Kidney (tissue), 14 donors: ENCODE measurements around the gene PLAU. TPM values are rescaled to one million over a fixed set of nuclear protein-coding genes. Genes with fewer than 3 reads are reported as not detected.

Experiments used
- DNase-seq, 5 donors: peaks; one replicate each; pipeline ENCODE4 v3.0.0-alpha.2; 2013 to 2020
- FAIRE-seq: peaks from 2 replicates; lab custom pipeline; 2012; peaks lifted over from hg19 to GRCh38; lab: Jason Lieb, UNC
- H3K27ac ChIP-seq, 2 donors: one replicate each; pipeline ENCODE4 v1.7.0; 2013; ENCODE audit warnings: low read depth in 2 of 2, low read length in 2 of 2, inconsistent platforms in 1 of 2
- H3K27me3 ChIP-seq: one replicate; pipeline ENCODE4 v1.7.1; 2013; ENCODE audit warnings: low read length, inconsistent platforms; ENCODE audit not compliant: control insufficient read depth, insufficient read depth
- H3K36me3 ChIP-seq, 3 donors: one replicate each; pipeline versions ENCODE4 v1.7.0 to v1.7.1; 2013; ENCODE audit warnings: low read length in 3 of 3, control low read depth in 1 of 3, inconsistent platforms in 1 of 3; ENCODE audit not compliant: insufficient read depth in 3 of 3, control insufficient read depth in 2 of 3
- H3K4me1 ChIP-seq, 3 donors: one replicate each; pipeline versions ENCODE4 v1.7.0 to v1.7.1; 2013; ENCODE audit warnings: low read length in 3 of 3, inconsistent platforms in 1 of 3, low read depth in 1 of 3; ENCODE audit not compliant: control insufficient read depth in 2 of 3, insufficient read depth in 2 of 3
- H3K4me3 ChIP-seq, 3 donors: one replicate each; pipeline versions ENCODE4 v1.7.0 to v1.8.1; 2013; ENCODE audit warnings: low read length in 3 of 3, control low read depth in 1 of 3, inconsistent platforms in 1 of 3
- H3K9ac ChIP-seq, 3 donors: one replicate each; pipeline versions ENCODE4 v1.7.0 to v1.7.1; 2013; ENCODE audit warnings: low read length in 3 of 3, control low read depth in 1 of 3, inconsistent platforms in 1 of 3
- H3K9me3 ChIP-seq, 3 donors: one replicate each; pipeline versions ENCODE4 v1.7.0 to v1.7.1; 2013; ENCODE audit warnings: low read length in 3 of 3, control low read depth in 1 of 3, inconsistent platforms in 1 of 3; ENCODE audit not compliant: control insufficient read depth in 2 of 3, insufficient read depth in 1 of 3
- intact Hi-C: fragments of 100-400 bp; cut with DNase I; formaldehyde crosslinking; loops from one replicate; pipeline ENCODE4 v1.11.1; 2022
- polyA plus RNA-seq: library from polyadenylated mRNA; stranded (reverse); fragments of 350-450 nt; fragmentation: Illumina TruSeq; extraction: RNeasy Lipid Tissue Mini Kit (QIAGEN cat#74804); gene quantifications from one replicate; pipeline ENCODE4 v1.2.3, GENCODE V29; 2014; ENCODE audit warnings: low read depth, low replicate concordance; ENCODE audit not compliant: insufficient read depth
- total RNA-seq: library from RNA; stranded (reverse); fragmentation: NEBNext Ultra II Directional; extraction: Animal tissue kit (Norgen Biotek cat#: 25700); gene quantifications from one replicate; pipeline ENCODE4 v1.2.1, GENCODE V29; 2021
- TF ChIP-seq, protein P1 (sequence below): IDR thresholded peaks from 3 replicates; pipeline ENCODE4 v1.5.1; 2012; ENCODE audit warnings: mild to moderate bottlenecking, moderate library complexity, borderline replicate concordance; ENCODE audit not compliant: insufficient read depth; ENCODE audit errors: extremely low read depth
- donor health status: control.
- donor health status: control.
- donor health status: control.
- donor health status: control.
- donor health status: control.
- donor health status: DM: yes; HTN: yes; CAD: no.
- donor health status: Normal renal cell carcinoma (clear cell type).

The PLAU gene
- total and polyA plus RNA-seq, 2 donors from 2014 or later = 40.8 to 82.5 TPM

DNA sequence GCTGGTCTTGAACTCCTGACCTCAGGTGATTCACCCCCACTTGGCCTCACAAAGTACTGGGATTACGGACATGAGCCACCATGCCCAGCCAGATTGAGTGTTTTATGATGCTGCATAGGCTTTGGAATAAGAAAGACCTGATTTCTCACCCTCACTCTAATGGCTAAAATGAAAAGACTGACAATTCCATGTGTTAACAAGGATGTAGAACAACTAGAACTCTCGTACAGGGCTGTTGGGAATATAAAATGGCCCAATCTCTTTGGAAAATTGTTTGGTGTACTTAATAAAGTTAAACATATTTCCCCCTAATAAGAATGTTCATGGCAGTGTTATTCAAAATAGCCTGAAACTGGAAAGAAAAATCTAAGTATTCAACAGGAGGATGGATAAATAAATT lies 43.8 kb downstream of the PLAU start:
- intact Hi-C loops = no loop called here
- H3K27me3 ChIP-seq = no peaks in the 10 kb centered on the region
- no peak overlapping the region for H3K4me3 ChIP-seq
- H3K36me3 ChIP-seq = no peaks in the 10 kb centered on the region
- no peak overlapping the region for H3K27ac ChIP-seq
- DNase-seq (no peak), FAIRE-seq (no peak)
- no peaks in the 10 kb centered on the region for H3K4me1 ChIP-seq
- TF ChIP-seq, protein P1, sequence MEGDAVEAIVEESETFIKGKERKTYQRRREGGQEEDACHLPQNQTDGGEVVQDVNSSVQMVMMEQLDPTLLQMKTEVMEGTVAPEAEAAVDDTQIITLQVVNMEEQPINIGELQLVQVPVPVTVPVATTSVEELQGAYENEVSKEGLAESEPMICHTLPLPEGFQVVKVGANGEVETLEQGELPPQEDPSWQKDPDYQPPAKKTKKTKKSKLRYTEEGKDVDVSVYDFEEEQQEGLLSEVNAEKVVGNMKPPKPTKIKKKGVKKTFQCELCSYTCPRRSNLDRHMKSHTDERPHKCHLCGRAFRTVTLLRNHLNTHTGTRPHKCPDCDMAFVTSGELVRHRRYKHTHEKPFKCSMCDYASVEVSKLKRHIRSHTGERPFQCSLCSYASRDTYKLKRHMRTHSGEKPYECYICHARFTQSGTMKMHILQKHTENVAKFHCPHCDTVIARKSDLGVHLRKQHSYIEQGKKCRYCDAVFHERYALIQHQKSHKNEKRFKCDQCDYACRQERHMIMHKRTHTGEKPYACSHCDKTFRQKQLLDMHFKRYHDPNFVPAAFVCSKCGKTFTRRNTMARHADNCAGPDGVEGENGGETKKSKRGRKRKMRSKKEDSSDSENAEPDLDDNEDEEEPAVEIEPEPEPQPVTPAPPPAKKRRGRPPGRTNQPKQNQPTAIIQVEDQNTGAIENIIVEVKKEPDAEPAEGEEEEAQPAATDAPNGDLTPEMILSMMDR = no peak
- no peaks in the 10 kb centered on the region for H3K9me3 ChIP-seq
- no peak overlapping the region for H3K9ac ChIP-seq

DNA sequence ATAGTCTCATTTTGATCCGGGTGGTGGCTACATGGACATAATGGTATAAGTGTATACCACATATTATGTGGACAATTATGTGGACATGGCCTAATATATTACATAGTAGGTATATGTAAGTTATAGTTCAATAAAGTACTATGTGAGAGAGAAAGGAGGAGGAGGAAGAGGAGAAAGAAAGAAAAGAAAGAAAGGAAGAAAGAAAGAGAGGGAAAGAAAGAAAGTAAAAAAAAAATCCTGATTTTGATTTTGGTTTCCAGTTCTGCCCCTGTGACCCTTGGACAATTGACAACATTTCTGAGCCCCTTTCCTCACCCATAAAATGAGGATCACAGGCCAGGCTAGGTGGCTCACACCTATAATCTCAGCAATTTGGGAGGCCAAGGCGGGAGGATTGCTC lies 44.8 kb downstream of the PLAU start:
- TF ChIP-seq, protein P1 = no peak
- no peaks in the 10 kb centered on the region for H3K4me1 ChIP-seq
- no peak for DNase-seq
- H3K27me3 ChIP-seq = no peaks in the 10 kb centered on the region
- H3K9me3 ChIP-seq = no peaks in the 10 kb centered on the region
- no peak overlapping the region for H3K4me3 ChIP-seq
- no peak overlapping the region for H3K9ac ChIP-seq
- no peak overlapping the region for H3K27ac ChIP-seq
- no peaks in the 10 kb centered on the region for H3K36me3 ChIP-seq
- intact Hi-C loops = no loop called here
- no peak for FAIRE-seq

DNA sequence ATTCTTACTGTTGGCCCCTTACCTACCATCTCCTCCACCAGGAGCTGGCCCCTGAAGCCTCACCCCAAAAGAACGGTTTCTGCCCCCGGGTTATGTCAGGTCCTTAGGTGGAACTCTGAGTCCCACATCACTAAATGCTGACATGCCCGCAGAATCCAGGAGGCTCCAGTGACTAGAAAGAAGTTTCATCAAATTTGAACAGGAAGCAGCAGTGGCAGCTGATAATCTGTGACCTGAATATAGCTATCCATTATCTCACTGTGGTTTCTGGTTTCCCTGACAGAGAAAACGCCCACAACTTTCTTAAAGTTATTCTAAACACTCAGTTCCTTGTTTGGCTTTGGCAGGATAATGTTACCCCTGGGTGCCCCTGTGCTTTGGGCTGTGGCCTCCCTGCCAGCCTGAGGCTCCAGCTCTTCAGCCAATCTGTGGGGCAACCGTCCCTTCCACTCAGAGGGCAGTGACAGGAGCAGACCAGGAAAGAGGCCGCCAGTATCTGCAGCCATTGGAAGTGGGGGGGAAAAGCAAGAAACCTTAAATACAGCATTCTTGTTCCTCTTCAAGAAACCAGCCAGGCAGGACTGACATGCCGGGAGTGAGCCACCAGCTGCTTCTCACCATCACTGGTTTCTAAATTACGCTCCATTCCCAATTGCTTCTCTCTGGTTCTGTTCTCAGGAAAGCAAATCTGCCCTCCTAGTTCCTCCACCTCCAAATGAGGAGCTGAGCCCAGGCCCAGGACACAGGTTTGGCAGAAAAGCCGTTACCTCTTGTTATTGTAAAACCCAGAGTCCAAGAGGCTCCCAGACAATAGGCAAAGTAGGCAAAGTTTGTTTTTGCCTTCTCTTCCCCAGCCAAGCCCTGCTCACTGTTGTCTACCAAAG lies 45.8 kb downstream of the PLAU start:
- no peak overlapping the region for H3K27ac ChIP-seq
- TF ChIP-seq, protein P1 = no peak
- no peak overlapping the region for H3K4me3 ChIP-seq
- no peaks in the 10 kb centered on the region for H3K4me1 ChIP-seq
- H3K9ac ChIP-seq = no peak overlapping the region
- no peaks in the 10 kb centered on the region for H3K9me3 ChIP-seq
- H3K27me3 ChIP-seq = no peaks in the 10 kb centered on the region
- H3K36me3 ChIP-seq = no peaks in the 10 kb centered on the region
- DNase-seq = peak in 4 of 5 donors; percentile 49 to 80 (median 62)
- intact Hi-C loops = no loop called here
- no peak for FAIRE-seq
